Stimulated activated naive CD8-positive, alpha-beta T cell treated with anti-CD3 and anti-CD28 coated beads, Interleukin-15, Interleukin-2, amounts not matched to agents 100 ng/mL and 50 ng/mL, for 24 hours (primary cell): ENCODE data around the gene CNNM1.

ENCODE experiments used
- H3K27ac Mint-ChIP-seq: one replicate; pipeline ENCODE4 v1.8.0; 2021; ENCODE audit warnings: mild to moderate bottlenecking, mixed read lengths
- H3K27me3 Mint-ChIP-seq: one replicate; pipeline ENCODE4 v1.8.0; 2021; ENCODE audit warnings: mixed read lengths
- H3K36me3 Mint-ChIP-seq: one replicate; pipeline ENCODE4 v1.8.0; 2021; ENCODE audit warnings: low read depth, mixed read lengths
- H3K4me1 Mint-ChIP-seq: one replicate; pipeline ENCODE4 v1.8.0; 2021; ENCODE audit warnings: low read depth, mixed read lengths
- H3K4me3 Mint-ChIP-seq: one replicate; pipeline ENCODE4 v1.8.0; 2021; ENCODE audit warnings: mild to moderate bottlenecking, mixed read lengths
- H3K9me3 Mint-ChIP-seq: one replicate; pipeline ENCODE4 v1.8.0; 2021; ENCODE audit warnings: mixed read lengths

CNNM1 gene

DNA sequence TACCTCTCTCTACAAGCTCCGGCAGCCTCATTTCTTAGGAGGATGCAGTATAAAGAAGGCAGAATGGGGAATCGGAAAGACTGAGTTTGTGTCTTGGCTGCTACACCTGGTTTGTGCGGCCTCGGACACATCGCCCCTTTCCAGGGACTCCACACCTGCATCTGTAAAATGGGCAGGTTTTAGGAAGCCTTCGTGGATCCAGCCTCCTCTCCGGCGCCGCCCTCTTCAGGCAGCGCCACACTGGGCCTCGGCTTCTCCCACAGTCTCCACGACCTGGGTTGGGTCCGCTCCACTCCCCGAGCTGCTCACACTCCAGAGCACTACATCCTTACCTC lies 100.9 kb downstream of the CNNM1 start:
- Mint-ChIP-seq H3K36me3 (peaks cover 16% of the 10 kb centered on the region), H3K27me3 (no peaks in the 10 kb centered on the region), H3K4me3 (peak overlapping the region; percentile 100), H3K4me1 (peaks cover 39% of the 10 kb centered on the region), H3K9me3 (no peaks in the 10 kb centered on the region), H3K27ac (peak overlapping the region; percentile 100)

DNA sequence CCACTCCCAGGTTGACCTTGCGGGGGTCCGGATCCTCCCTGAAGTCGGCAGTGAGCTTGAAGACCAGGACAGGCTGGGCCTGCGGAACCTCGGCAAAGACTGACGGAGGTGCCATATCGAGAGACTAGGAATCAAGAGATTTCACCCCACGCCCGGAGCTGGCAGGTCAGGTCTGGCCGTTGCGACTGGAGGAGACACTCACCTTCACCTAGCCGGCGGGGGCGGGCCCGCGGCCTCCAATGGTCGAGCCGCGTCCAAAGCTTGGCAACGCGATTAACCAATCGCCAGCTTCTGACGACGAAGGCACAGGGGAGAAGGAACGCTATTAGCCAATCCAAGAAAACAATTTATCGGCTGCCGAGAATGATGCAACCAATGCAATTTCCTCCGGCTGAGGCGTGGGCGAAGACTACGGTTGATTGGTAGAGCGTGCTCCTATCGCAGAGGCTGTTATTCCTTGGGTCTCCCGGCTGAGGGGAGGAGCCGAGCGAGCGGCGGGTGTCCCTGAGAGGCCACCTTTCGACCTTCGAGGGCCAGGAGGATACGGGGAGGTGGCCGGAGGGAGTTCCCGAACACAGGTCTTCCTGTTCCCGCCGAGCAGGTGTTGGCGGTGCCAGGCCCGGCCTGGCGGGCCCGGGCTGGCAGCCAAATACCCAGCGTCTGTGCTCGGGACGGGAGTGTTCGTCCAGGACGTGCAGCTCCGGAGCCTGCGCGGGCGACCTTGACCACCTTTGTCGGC lies 101.5 kb downstream of the CNNM1 start, which contains the start of gene GOT1:
TSS of gene GOT1 (minus strand) at position 174 of the 739 bp plus-strand sequence. CDS start at position 115, 59 bp downstream.
- peak within 1 kb of the TSS; percentile 100 for H3K27ac Mint-ChIP-seq
- H3K4me3 Mint-ChIP-seq = peak within 1 kb of the TSS; percentile 100
- H3K4me1 Mint-ChIP-seq = peaks cover 40% of the 10 kb centered on the region
- no peaks in the 10 kb centered on the region for H3K9me3 Mint-ChIP-seq
- no peaks in the 10 kb centered on the region for H3K27me3 Mint-ChIP-seq
- peaks cover 10% of the 10 kb centered on the region for H3K36me3 Mint-ChIP-seq

DNA sequence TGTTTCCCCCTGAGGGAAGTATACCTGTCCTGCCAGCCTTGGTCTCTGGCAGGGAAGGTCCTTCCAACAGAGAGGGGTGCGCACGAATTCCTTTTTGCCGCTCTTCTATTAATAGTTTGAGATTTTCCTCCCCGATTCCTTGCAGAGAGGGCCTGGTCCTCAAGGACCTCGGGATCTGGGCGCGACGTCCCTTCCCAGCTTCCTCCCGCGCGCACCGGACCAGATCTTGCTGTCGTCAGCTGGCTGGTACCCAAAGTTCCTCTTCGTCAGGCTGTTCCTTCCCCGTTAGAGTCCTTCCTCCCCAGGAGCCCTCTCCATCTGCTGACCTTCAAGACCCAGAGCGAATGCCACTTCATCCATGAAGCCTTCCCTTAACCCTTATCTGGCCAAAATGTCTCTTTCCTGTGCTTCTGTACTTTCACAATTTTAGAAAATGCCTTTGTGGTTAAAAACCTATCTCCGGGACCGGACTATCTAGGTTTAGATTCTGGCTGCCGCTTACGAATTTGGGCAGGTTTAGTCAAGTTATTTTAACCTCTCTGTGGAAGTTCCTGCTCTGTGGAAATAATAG lies 102.1 kb downstream of the CNNM1 start:
- Mint-ChIP-seq H3K27ac (peak overlapping the region; percentile 100), H3K4me1 (peaks cover 44% of the 10 kb centered on the region), H3K27me3 (no peaks in the 10 kb centered on the region), H3K4me3 (peak overlapping the region; percentile 100), H3K36me3 (peaks cover 8% of the 10 kb centered on the region), H3K9me3 (no peaks in the 10 kb centered on the region)

- Mint-ChIP-seq H3K4me3 (peak overlapping the region; percentile 100), H3K36me3 (peaks cover 8% of the 10 kb centered on the region), H3K27me3 (no peaks in the 10 kb centered on the region), H3K27ac (peak overlapping the region; percentile 77), H3K9me3 (no peaks in the 10 kb centered on the region), H3K4me1 (peaks cover 44% of the 10 kb centered on the region)
These were observed 102.9 kb downstream of the CNNM1 start for GRCh38 chr10:99432047-99432446.

DNA sequence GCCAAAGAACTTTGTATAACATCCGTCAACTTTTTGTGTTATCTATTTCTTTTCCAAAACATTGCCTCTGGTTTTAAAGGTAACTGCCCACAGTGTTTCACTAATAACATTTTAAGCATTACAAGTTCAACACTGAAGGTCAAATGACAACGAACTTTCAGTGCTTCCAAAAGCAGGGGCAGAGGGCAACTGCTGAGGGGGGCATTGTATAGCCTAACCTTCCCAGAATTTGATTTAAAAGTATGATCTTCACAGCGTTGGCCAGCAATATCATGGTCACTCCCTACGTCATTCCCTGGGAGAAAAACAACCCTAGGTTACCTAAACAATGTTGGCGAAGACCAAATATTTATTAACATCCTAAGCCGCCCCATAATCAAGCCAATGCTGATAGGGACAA lies 103.7 kb downstream of the CNNM1 start:
- H3K4me1 Mint-ChIP-seq = peaks cover 41% of the 10 kb centered on the region
- H3K4me3 Mint-ChIP-seq = no peak overlapping the region
- H3K27me3 Mint-ChIP-seq = no peaks in the 10 kb centered on the region
- peaks cover 8% of the 10 kb centered on the region for H3K36me3 Mint-ChIP-seq
- H3K9me3 Mint-ChIP-seq = no peaks in the 10 kb centered on the region
- H3K27ac Mint-ChIP-seq = no peak overlapping the region

DNA sequence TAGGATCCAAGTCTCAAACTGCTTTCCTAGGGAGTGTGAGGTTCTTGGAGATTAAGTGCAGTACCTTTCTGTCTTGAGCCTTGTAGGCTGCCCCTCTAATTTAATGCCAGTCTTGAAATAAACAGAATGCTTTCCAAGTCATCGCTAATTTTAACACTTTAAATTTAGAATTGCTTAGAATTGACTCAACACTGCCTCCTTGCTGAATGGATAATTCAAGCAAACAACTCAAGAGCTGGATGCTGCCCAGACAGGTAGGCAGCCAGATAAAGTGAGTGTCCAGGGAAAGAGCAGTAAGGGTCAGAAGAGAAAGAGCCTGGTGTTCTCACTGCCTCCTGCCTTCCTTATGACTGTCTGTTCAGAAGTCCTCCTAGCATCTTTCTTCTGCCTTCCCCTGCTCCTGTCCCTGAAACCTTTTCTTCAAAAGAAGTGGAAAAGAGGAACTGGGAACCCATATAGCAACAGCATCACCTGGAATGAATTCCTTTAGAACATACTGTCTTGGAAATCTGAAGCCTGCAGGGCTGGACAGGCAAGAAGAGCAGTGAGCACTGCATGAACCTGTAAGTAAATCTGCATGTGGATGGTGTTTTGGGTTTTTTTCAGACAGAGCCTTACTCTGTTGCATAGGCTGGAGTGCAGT lies 104.3 kb downstream of the CNNM1 start:
- no peaks in the 10 kb centered on the region for H3K27me3 Mint-ChIP-seq
- H3K27ac Mint-ChIP-seq = no peak overlapping the region
- peaks cover 37% of the 10 kb centered on the region for H3K4me1 Mint-ChIP-seq
- no peak overlapping the region for H3K4me3 Mint-ChIP-seq
- peaks cover 8% of the 10 kb centered on the region for H3K36me3 Mint-ChIP-seq
- H3K9me3 Mint-ChIP-seq = no peaks in the 10 kb centered on the region

GRCh38 chr10:99435986-99436638 lies 107.0 kb downstream of the CNNM1 start:
- H3K4me1 Mint-ChIP-seq = peaks cover 22% of the 10 kb centered on the region
- no peaks in the 10 kb centered on the region for H3K9me3 Mint-ChIP-seq
- no peak overlapping the region for H3K4me3 Mint-ChIP-seq
- no peaks in the 10 kb centered on the region for H3K27me3 Mint-ChIP-seq
- H3K36me3 Mint-ChIP-seq = peaks cover 8% of the 10 kb centered on the region
- H3K27ac Mint-ChIP-seq = no peak overlapping the region

DNA sequence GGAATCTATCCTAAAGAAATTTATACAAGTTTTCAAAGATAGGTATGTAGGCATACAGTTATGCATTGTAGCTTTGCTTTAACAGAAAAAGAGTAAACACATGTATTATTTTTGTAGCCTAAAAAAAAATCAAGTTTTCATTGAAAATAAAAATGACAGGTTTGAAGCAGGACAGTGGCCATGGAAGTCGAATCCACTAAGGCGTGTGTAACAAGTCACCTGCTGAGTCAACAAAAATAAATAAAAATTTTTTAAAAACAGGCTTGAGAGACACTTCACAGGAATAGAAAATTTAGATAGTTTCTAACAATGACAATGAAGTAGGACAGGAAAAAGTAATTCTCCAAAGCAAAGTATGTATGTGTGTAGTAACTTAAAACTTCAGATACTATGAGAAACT lies 109.7 kb downstream of the CNNM1 start:
- Mint-ChIP-seq H3K36me3 (peaks cover 5% of the 10 kb centered on the region), H3K9me3 (no peaks in the 10 kb centered on the region), H3K4me1 (peaks cover 9% of the 10 kb centered on the region), H3K27me3 (no peaks in the 10 kb centered on the region), H3K4me3 (no peak overlapping the region), H3K27ac (no peak overlapping the region)

DNA sequence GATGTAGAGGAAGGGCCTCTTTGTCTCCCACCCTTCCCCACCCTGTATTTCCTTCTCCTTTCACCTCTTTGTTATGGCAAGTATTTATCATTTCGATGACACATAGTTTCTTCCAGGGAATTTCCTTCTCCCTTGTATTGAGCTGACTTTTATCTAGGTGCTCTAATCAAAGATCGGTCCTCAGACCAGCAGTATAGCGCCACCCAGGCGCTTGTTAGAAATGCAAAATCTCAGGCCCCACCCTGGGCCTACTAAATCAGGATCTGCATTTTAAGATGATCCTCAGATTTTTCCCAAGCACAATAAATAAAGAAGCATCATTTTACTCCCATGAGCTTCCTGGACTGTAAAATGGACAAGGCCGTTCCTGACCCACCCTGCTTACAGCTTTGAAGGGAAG lies 113.2 kb downstream of the CNNM1 start:
- no peaks in the 10 kb centered on the region for H3K4me1 Mint-ChIP-seq
- H3K36me3 Mint-ChIP-seq = no peaks in the 10 kb centered on the region
- H3K9me3 Mint-ChIP-seq = no peaks in the 10 kb centered on the region
- no peak overlapping the region for H3K4me3 Mint-ChIP-seq
- H3K27ac Mint-ChIP-seq = no peak overlapping the region
- peaks cover 4% of the 10 kb centered on the region for H3K27me3 Mint-ChIP-seq

GRCh38 chr10:99443500-99443899 lies 114.3 kb downstream of the CNNM1 start:
- H3K36me3 Mint-ChIP-seq = no peaks in the 10 kb centered on the region
- H3K27ac Mint-ChIP-seq = no peak overlapping the region
- H3K27me3 Mint-ChIP-seq = peaks cover 4% of the 10 kb centered on the region
- H3K4me3 Mint-ChIP-seq = no peak overlapping the region
- no peaks in the 10 kb centered on the region for H3K4me1 Mint-ChIP-seq
- H3K9me3 Mint-ChIP-seq = no peaks in the 10 kb centered on the region
